ENCODE measurements around the gene TESK1.

DNA sequence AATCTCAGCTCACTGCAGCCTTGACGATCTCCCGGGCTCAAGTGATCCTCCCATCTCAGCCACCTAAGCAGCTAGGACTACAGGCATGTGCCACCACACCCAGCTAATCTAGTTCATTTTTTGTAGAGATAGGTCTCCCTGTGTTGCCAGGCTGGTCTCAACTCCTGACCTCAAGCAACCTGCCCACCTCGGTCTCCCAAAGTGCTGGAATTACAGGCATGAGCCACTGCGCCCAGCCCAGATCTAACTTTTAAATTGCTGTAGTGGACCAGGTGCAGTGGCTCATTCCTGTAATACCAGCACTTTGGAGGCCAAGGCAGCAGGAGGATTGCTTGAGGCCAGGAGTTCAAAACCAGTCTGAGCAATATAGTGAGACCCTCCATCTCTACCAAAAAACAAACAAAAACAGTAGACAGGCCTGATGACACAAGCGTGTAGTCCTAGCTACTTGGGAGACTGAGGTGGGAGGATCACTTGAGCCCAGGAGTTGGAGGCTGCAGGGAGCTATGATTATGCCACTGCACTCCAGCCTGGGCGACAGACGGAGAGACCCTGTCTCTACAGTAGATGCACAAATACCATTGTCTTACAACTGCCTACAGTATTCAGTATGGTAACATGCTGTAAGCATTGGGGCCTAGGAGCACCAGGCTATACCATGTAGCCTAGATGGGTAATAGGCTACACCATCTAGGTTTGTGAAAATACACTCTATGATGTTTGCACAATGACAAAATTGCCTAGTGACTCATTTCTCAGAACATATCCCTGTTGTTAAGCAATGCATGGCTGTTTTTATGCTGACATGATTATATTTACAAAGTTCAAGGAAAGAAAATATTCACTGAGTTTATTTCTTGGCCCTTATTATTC lies 47.1 kb downstream of the TESK1 start:
- no peak for TF ChIP-seq EZH2 (optimal IDR thresholded peaks at IDR 0.05; ENCODE audit: low read depth, low read length)
- no peak for TF ChIP-seq CTCF (IDR thresholded peaks at IDR 0.05; ENCODE audit: low read length)
- no peak for TF ChIP-seq EZH2phosphoT487 (IDR thresholded peaks at IDR 0.05; ENCODE audit: low read length)

Measured in MM.1S (cell line).